Endothelial cell of umbilical vein (primary cell): Measurements from ENCODE around the gene MYO19. TPM values are rescaled to one million over a fixed set of nuclear protein-coding genes. Genes with fewer than 3 reads are reported as not detected.

Experiments used
- BruUV-seq: library from RNA; stranded (reverse); fragments of 400-500 nt; replicated peaks from 2 replicates; lab custom pipeline; 2021; lab: Mats Ljungman, UMichigan
- CTCF ChIA-PET: fragments of 300-600, 350-600 bp; sonication (Branson Sonifier 250); formaldehyde crosslinking; loops from one replicate; lab custom pipeline; 2021; ENCODE audit warnings: antibody characterized with exemption, inconsistent platforms; lab: Charles Lee
- POLR2A ChIA-PET: fragments of 300-600, 350-600 bp; sonication (Branson Sonifier 250); formaldehyde crosslinking; loops from one replicate; lab custom pipeline; 2021; ENCODE audit warnings: antibody characterized with exemption, inconsistent platforms; lab: Charles Lee
- DNase-seq: peaks from one replicate; pipeline ENCODE4 v3.0.0-alpha.2; 2011; ENCODE audit warnings: low read depth, low spot score
- FAIRE-seq: peaks from 2 replicates; lab custom pipeline; 2011; peaks lifted over from hg19 to GRCh38; lab: Jason Lieb, UNC
- H2AFZ ChIP-seq: 2 replicates; pipeline ENCODE4 v1.6.0; 2012; ENCODE audit warnings: low read depth, low read length, control low read depth, inconsistent platforms
- H3K27ac ChIP-seq: 2 replicates; pipeline ENCODE4 v1.5.1; 2011; ENCODE audit warnings: low read depth, mild to moderate bottlenecking, control low read depth, low read length, moderate library complexity; ENCODE audit not compliant: insufficient read depth
- H3K27me3 ChIP-seq, 2 experiments: 2 replicates each; pipeline versions ENCODE4 v1.6.0 to v1.6.1; 2011; ENCODE audit warnings: low read length in 2 of 2, mixed read lengths in 1 of 2; ENCODE audit not compliant: control insufficient read depth in 2 of 2, insufficient read depth in 2 of 2
- H3K36me3 ChIP-seq, 2 experiments: 2 replicates in 1 of 2; 3 replicates in 1 of 2; pipeline ENCODE4 v1.5.1; 2011; ENCODE audit warnings: low read length in 2 of 2, mild to moderate bottlenecking in 1 of 2, moderate library complexity in 1 of 2; ENCODE audit not compliant: control insufficient read depth in 2 of 2, insufficient read depth in 2 of 2; ENCODE audit errors: extremely low read depth in 1 of 2
- H3K4me1 ChIP-seq: 3 replicates; pipeline ENCODE4 v1.5.1; 2011; ENCODE audit warnings: mild to moderate bottlenecking, low read length; ENCODE audit not compliant: control insufficient read depth, insufficient read depth; ENCODE audit errors: extremely low read depth
- H3K4me2 ChIP-seq: 2 replicates; pipeline ENCODE4 v1.6.1; 2011; ENCODE audit warnings: low read length, control low read depth, mixed read lengths; ENCODE audit not compliant: insufficient read depth
- H3K4me3 ChIP-seq, 3 experiments: fragments of 200-600 bp in 1 of 3; sonication (generic), shearing (Covaris generic) in 1 of 3; replicated peaks in 1 of 3; 2 replicates each; pipeline ENCODE4 v1.5.1; 2011 to 2016; ENCODE audit warnings: control low read depth in 3 of 3, low read length in 3 of 3, mild to moderate bottlenecking in 2 of 3, inconsistent platforms in 1 of 3, low read depth in 1 of 3, moderate library complexity in 1 of 3; ENCODE audit not compliant: insufficient read depth in 1 of 3
- H3K79me2 ChIP-seq: 2 replicates; pipeline ENCODE4 v1.6.0; 2012; ENCODE audit warnings: low read length, inconsistent platforms; ENCODE audit not compliant: control insufficient read depth, insufficient read depth
- H3K9ac ChIP-seq: replicated peaks from 2 replicates; pipeline ENCODE3; 2011; ENCODE audit warnings: low read length, control low read depth; ENCODE audit not compliant: insufficient read depth; ENCODE audit errors: extremely low read depth
- H3K9me1 ChIP-seq: replicated peaks from 3 replicates; pipeline ENCODE4 v1.6.0; 2011; ENCODE audit warnings: mild to moderate bottlenecking, low read length; ENCODE audit not compliant: control insufficient read depth, insufficient read depth; ENCODE audit errors: extremely low read depth
- H3K9me3 ChIP-seq: replicated peaks from 2 replicates; pipeline ENCODE4 v1.5.1; 2012; ENCODE audit warnings: low read length, inconsistent platforms; ENCODE audit not compliant: control insufficient read depth, insufficient read depth
- H4K20me1 ChIP-seq: replicated peaks from 2 replicates; pipeline ENCODE3; 2011; ENCODE audit warnings: mild to moderate bottlenecking, low read length; ENCODE audit not compliant: control insufficient read depth, insufficient read depth; ENCODE audit errors: extremely low read depth
- CTCF ChIP-seq, 2 donors: IDR thresholded peaks; 1 replicate in 1 of 2; 2 replicates in 1 of 2; pipeline ENCODE4 v1.5.1; 2011; ENCODE audit warnings: low read length in 2 of 2, mild to moderate bottlenecking in 2 of 2, moderate library complexity in 2 of 2, control low read depth in 1 of 2, inconsistent platforms in 1 of 2, low read depth in 1 of 2; ENCODE audit not compliant: insufficient read depth in 1 of 2; ENCODE audit errors: extremely low read depth in 1 of 2
- EZH2 ChIP-seq: IDR thresholded peaks from 2 replicates; pipeline ENCODE4 v1.6.1; 2012; ENCODE audit warnings: borderline replicate concordance, low read depth, mild to moderate bottlenecking, moderate library complexity, low read length, inconsistent platforms; ENCODE audit not compliant: severe bottlenecking
- FOS ChIP-seq: IDR thresholded peaks from 2 replicates; pipeline ENCODE4 v1.6.1; 2011; ENCODE audit warnings: mild to moderate bottlenecking, low read length, moderate library complexity, borderline replicate concordance; ENCODE audit not compliant: insufficient read depth
- GATA2 ChIP-seq: IDR thresholded peaks from 2 replicates; pipeline ENCODE4 v1.7.0; 2011; ENCODE audit warnings: low read depth, mild to moderate bottlenecking, moderate library complexity, mixed read lengths, low read length; ENCODE audit not compliant: insufficient read length, insufficient read depth
- JUN ChIP-seq: IDR thresholded peaks from 2 replicates; pipeline ENCODE4 v1.6.1; 2011; ENCODE audit warnings: borderline replicate concordance, low read depth; ENCODE audit not compliant: insufficient read length, insufficient read depth
- MYC ChIP-seq: IDR thresholded peaks from one replicate; pipeline ENCODE4 v1.6.1; 2011; ENCODE audit warnings: mild to moderate bottlenecking, low read depth, low read length
- POLR2A ChIP-seq: IDR thresholded peaks from 2 replicates; pipeline ENCODE4 v1.6.1; 2012; ENCODE audit warnings: low read depth, mild to moderate bottlenecking, control low read depth, low read length
- POLR2AphosphoS5 ChIP-seq: IDR thresholded peaks from 2 replicates; pipeline ENCODE4 v1.6.1; 2012; ENCODE audit warnings: low read depth, mild to moderate bottlenecking, control low read depth, low read length, moderate library complexity; ENCODE audit not compliant: insufficient read depth
- dilution Hi-C: fragments of 300-500 bp; cut with MboI; formaldehyde crosslinking; loops from one replicate; pipeline ENCODE4 v1.15.0; 2019; ENCODE audit warnings: low sequenced_read_pairs; ENCODE audit not compliant: extremely low pct_ligation_motif_present
- intact Hi-C: fragments of 100-400 bp; cut with micrococcal nuclease; formaldehyde crosslinking; loops from one replicate; pipeline ENCODE4 v1.10.0; 2022
- polyA plus RNA-seq, 4 experiments: library from polyadenylated mRNA; depleted of rRNA in 3 of 4; stranded (reverse) in 3 of 4; unstranded in 1 of 4; fragments of >200 nt; gene quantifications; 2 replicates each; pipeline versions ENCODE4 v1.2.1 to v1.2.3, GENCODE V29; 2011 to 2012; ENCODE audit warnings: missing spikeins in 1 of 4
- total RNA-seq: library from RNA; stranded (reverse); gene quantifications from 2 replicates; pipeline ENCODE4 v1.2.3, GENCODE V29; 2021
- TF ChIP-seq, protein P1 (sequence below): IDR thresholded peaks from 2 replicates; pipeline ENCODE4 v1.6.1; 2011; ENCODE audit not compliant: insufficient read depth, insufficient read length

The MYO19 gene
- total and polyA plus RNA-seq, 2 donors (not counting 3 experiments of a cell fraction or from before 2014, with no cell fraction given): 75.4 to 95.7 TPM

GRCh38 chr17:36547776-36548175, 13.1 kb upstream of the MYO19 start:
- BruUV-seq: no TSS peak
- peaks cover 12% of the 10 kb centered on the region for H4K20me1 ChIP-seq
- no peak overlapping the region for H3K4me3 ChIP-seq
- FAIRE-seq: no peak
- TF ChIP-seq POLR2AphosphoS5 (no peak), FOS (no peak), JUN (no peak), CTCF (IDR thresholded peaks at IDR 0.05; ENCODE audit: extremely low read depth in 1 of 2, insufficient read depth in 1 of 2, low read depth in 1 of 2, low read length in 2 of 2) (no peak), GATA2 (no peak), MYC (no peak), POLR2A (no peak), EZH2 (no peak)
- TF ChIP-seq, protein P1, sequence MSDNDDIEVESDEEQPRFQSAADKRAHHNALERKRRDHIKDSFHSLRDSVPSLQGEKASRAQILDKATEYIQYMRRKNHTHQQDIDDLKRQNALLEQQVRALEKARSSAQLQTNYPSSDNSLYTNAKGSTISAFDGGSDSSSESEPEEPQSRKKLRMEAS: no peak
- H3K9me1 ChIP-seq: no peaks in the 10 kb centered on the region
- ChIA-PET CTCF (no interaction called here), POLR2A (no interaction called here)
- H3K4me1 ChIP-seq: peaks cover 20% of the 10 kb centered on the region
- no peak for DNase-seq
- no peaks in the 10 kb centered on the region for H3K36me3 ChIP-seq
- H3K9me3 ChIP-seq: no peaks in the 10 kb centered on the region
- H2AFZ ChIP-seq: no peak overlapping the region
- H3K79me2 ChIP-seq: peaks cover 77% of the 10 kb centered on the region
- intact Hi-C loops: loop anchor here (5.0 kb wide), 1 partner anchor 810 kb away; no protein-coding TSS in a partner anchor
- dilution Hi-C loops: no loop called here
- H3K27me3 ChIP-seq: no peaks in the 10 kb centered on the region
- no peak overlapping the region for H3K9ac ChIP-seq
- peak overlapping the region; percentile 81 for H3K4me2 ChIP-seq
- no peak overlapping the region for H3K27ac ChIP-seq
